Liver (tissue), 9 donors: ENCODE measurements around the gene CORO2B. TPM values are rescaled to one million over a fixed set of nuclear protein-coding genes. Genes with fewer than 3 reads are reported as not detected.

Source experiments
- DNase-seq: peaks from one replicate; pipeline ENCODE4 v3.0.0-alpha.2; 2017; ENCODE audit warnings: low spot score
- H3K27ac ChIP-seq, 2 donors: one replicate each; pipeline ENCODE4 v1.7.0; 2013; ENCODE audit warnings: inconsistent platforms in 2 of 2, low read length in 2 of 2, control low read depth in 1 of 2, low read depth in 1 of 2, mild to moderate bottlenecking in 1 of 2
- H3K27me3 ChIP-seq, 4 donors: one replicate each; pipeline versions ENCODE4 v1.6.1 to v1.7.0; 2013; ENCODE audit warnings: low read length in 3 of 4, inconsistent platforms in 1 of 4, mild to moderate bottlenecking in 1 of 4, moderate library complexity in 1 of 4; ENCODE audit not compliant: control insufficient read depth in 4 of 4, insufficient read depth in 4 of 4
- H3K36me3 ChIP-seq, 4 donors: one replicate each; pipeline versions ENCODE4 v1.6.1 to v1.7.0; 2013; ENCODE audit warnings: low read length in 3 of 4, mild to moderate bottlenecking in 3 of 4, low read depth in 1 of 4, moderate library complexity in 1 of 4; ENCODE audit not compliant: control insufficient read depth in 4 of 4, insufficient read depth in 3 of 4
- H3K4me1 ChIP-seq, 4 donors: one replicate each; pipeline versions ENCODE4 v1.6.1 to v1.7.0; 2013; ENCODE audit warnings: low read length in 3 of 4, mild to moderate bottlenecking in 3 of 4, moderate library complexity in 1 of 4; ENCODE audit not compliant: control insufficient read depth in 4 of 4, insufficient read depth in 4 of 4
- H3K4me3 ChIP-seq, 3 donors: one replicate each; pipeline versions ENCODE4 v1.6.1 to v1.7.0; 2013; ENCODE audit warnings: low read length in 3 of 3, control low read depth in 1 of 3, low read depth in 1 of 3, mild to moderate bottlenecking in 1 of 3
- H3K9ac ChIP-seq, 2 donors: one replicate each; pipeline ENCODE4 v1.7.0; 2013; ENCODE audit warnings: low read length in 2 of 2, mild to moderate bottlenecking in 2 of 2, moderate library complexity in 2 of 2, control low read depth in 1 of 2, low read depth in 1 of 2
- H3K9me3 ChIP-seq, 4 donors: one replicate each; pipeline versions ENCODE4 v1.6.1 to v1.7.0; 2013; ENCODE audit warnings: low read length in 3 of 4; ENCODE audit not compliant: control insufficient read depth in 4 of 4
- EGR1 ChIP-seq, 2 donors: IDR thresholded peaks; 2 replicates each; pipeline ENCODE4 v1.6.1; 2016 to 2018; ENCODE audit warnings: antibody characterized with exemption in 2 of 2, low read depth in 2 of 2
- FOXA1 ChIP-seq: IDR thresholded peaks from 2 replicates; pipeline ENCODE4 v1.6.1; 2016; ENCODE audit warnings: antibody characterized with exemption
- GABPA ChIP-seq, 2 donors: IDR thresholded peaks in 1 of 2; conservative IDR thresholded peaks in 1 of 2; 2 replicates each; pipeline ENCODE4 v1.6.1; 2016; ENCODE audit warnings: antibody characterized with exemption in 2 of 2, mild to moderate bottlenecking in 1 of 2, moderate library complexity in 1 of 2
- HNF4G ChIP-seq: IDR thresholded peaks from 2 replicates; pipeline ENCODE4 v1.6.1; 2016; ENCODE audit warnings: antibody characterized with exemption
- NR2F2 ChIP-seq: IDR thresholded peaks from 2 replicates; pipeline ENCODE4 v1.6.1; 2016; ENCODE audit warnings: antibody characterized with exemption
- REST ChIP-seq: IDR thresholded peaks from 2 replicates; pipeline ENCODE4 v1.6.1; 2016; ENCODE audit warnings: antibody characterized with exemption, mild to moderate bottlenecking
- RXRA ChIP-seq, 2 donors: IDR thresholded peaks; 2 replicates each; pipeline ENCODE4 v1.6.1; 2017 to 2018; ENCODE audit warnings: antibody characterized with exemption in 2 of 2, mild to moderate bottlenecking in 1 of 2
- SP1 ChIP-seq: IDR thresholded peaks from 2 replicates; pipeline ENCODE4 v1.6.1; 2018; ENCODE audit warnings: antibody characterized with exemption, mild to moderate bottlenecking
- YY1 ChIP-seq: IDR thresholded peaks from 2 replicates; pipeline ENCODE4 v1.6.1; 2016; ENCODE audit warnings: antibody characterized with exemption, mild to moderate bottlenecking
- ZBTB33 ChIP-seq: IDR thresholded peaks from 2 replicates; pipeline ENCODE4 v1.6.1; 2016; ENCODE audit warnings: antibody characterized with exemption
- WGBS: extraction: QIAGEN DNeasy Blood & Tissue Kit; methylation state at CpG from one replicate; pipeline ENCODE4 v1.1.7; 2013; 5-methylcytosine and 5-hydroxymethylcytosine counted together
- polyA plus RNA-seq, 2 donors: library from polyadenylated mRNA; stranded (reverse) in 1 of 2; unstranded in 1 of 2; fragments of 200-250 nt in 1 of 2; fragments of >200 nt in 1 of 2; fragmentation: Nextera tagmentation in 1 of 2; extraction: Ambion mirVana in 1 of 2; gene quantifications; one replicate each; pipeline versions ENCODE4 v1.2.1 to v1.2.3, GENCODE V29; 2013 to 2015
- total RNA-seq, 2 donors: library from RNA; depleted of rRNA; stranded (reverse); fragments of >200 nt; gene quantifications; one replicate each; pipeline ENCODE4 v1.2.3, GENCODE V29; 2014
- donor health status: healthy.
- donor health status: healthy.
- donor health status: healthy.
- donor health status: healthy.
- donor health status: healthy.

CORO2B gene
- total and polyA plus RNA-seq, 4 donors = 0.15 to 0.65 (median 0.52) TPM

GRCh38 chr15:68775671-68776476, 197.1 kb downstream of the CORO2B start:
- Histone ChIP-seq H3K36me3 (peaks cover 8 to 27% (median 16%) of the 10 kb centered on the region in 4 donors), H3K9ac (no peak overlapping the region), H3K27me3 (no peaks in the 10 kb centered on the region), H3K4me3 (no peak overlapping the region), H3K9me3 (no peaks in the 10 kb centered on the region), H3K27ac (no peak overlapping the region), H3K4me1 (no peaks in the 10 kb centered on the region)
- WGBS = 73% methylated on average over 8 of the region's 8 CpGs
- no peak for TF ChIP-seq FOXA1
- TF ChIP-seq NR2F2 = peak; percentile 72
- no peak for DNase-seq

GRCh38 chr15:68776477-68777270, 197.9 kb downstream of the CORO2B start:
- Histone ChIP-seq H3K4me1 (no peaks in the 10 kb centered on the region), H3K36me3 (peaks cover 8 to 27% (median 17%) of the 10 kb centered on the region in 4 donors), H3K27ac (no peak overlapping the region), H3K9me3 (no peaks in the 10 kb centered on the region), H3K27me3 (no peaks in the 10 kb centered on the region), H3K9ac (no peak overlapping the region), H3K4me3 (no peak overlapping the region)
- DNase-seq = no peak
- TF ChIP-seq RXRA (IDR thresholded peaks at IDR 0.05) = no peak
- TF ChIP-seq SP1 = no peak
- TF ChIP-seq HNF4G = no peak
- TF ChIP-seq REST = no peak
- TF ChIP-seq EGR1 (IDR thresholded peaks at IDR 0.05; ENCODE audit: low read depth in 2 of 2) = no peak
- no peak for TF ChIP-seq ZBTB33
- no peak for TF ChIP-seq YY1
- TF ChIP-seq NR2F2 = no peak
- no peak for TF ChIP-seq GABPA (IDR thresholded peaks at IDR 0.05 in 1 of 2, conservative IDR thresholded peaks at IDR 0.05 in 1 of 2)
- 85% methylated on average over 10 of the region's 10 CpGs for WGBS

Other genes starting within 250 kb of the CORO2B start
- 1 to 10 TPM in 1 of 2 donors, under 1 TPM in 1; 0.92 to 1.0 TPM for gene ITGA11, start 146.8 kb upstream of the CORO2B start, total RNA-seq
- gene ITGA11, start 146.8 kb upstream of the CORO2B start, polyA plus RNA-seq = under 1 TPM; 0.32 to 0.42 TPM
- 10 to 100 TPM; 30.5 to 45.8 TPM for gene ANP32A, start 241.9 kb downstream of the CORO2B start, total RNA-seq
- 10 to 100 TPM; 33.0 to 60.4 TPM for gene ANP32A, start 241.9 kb downstream of the CORO2B start, polyA plus RNA-seq